Activated naive CD8-positive, alpha-beta T cell treated with anti-CD3 and anti-CD28 coated beads for 36 hours (primary cell): ENCODE results near the gene TSHZ3. TPM values are rescaled to one million over a fixed set of nuclear protein-coding genes. Genes with fewer than 3 reads are reported as not detected.

Source experiments
- DNase-seq: peaks from one replicate; pipeline ENCODE4 v3.0.0; 2021
- H3K27ac Mint-ChIP-seq: one replicate; pipeline ENCODE4 v1.8.0; 2022; ENCODE audit warnings: mild to moderate bottlenecking, moderate library complexity, mixed read lengths
- H3K27me3 Mint-ChIP-seq: one replicate; pipeline ENCODE4 v1.8.0; 2022; ENCODE audit warnings: mild to moderate bottlenecking, mixed read lengths
- H3K36me3 Mint-ChIP-seq: one replicate; pipeline ENCODE4 v1.8.0; 2021; ENCODE audit warnings: mild to moderate bottlenecking, mixed read lengths
- H3K4me1 Mint-ChIP-seq: one replicate; pipeline ENCODE4 v1.8.0; 2021; ENCODE audit warnings: mixed read lengths
- H3K4me3 Mint-ChIP-seq: one replicate; pipeline ENCODE4 v1.8.0; 2022; ENCODE audit warnings: mild to moderate bottlenecking, moderate library complexity, mixed read lengths
- H3K9me3 Mint-ChIP-seq: one replicate; pipeline ENCODE4 v1.8.0; 2022; ENCODE audit warnings: mixed read lengths
- total RNA-seq, 2 experiments: library from RNA; stranded (reverse); gene quantifications; one replicate each; pipeline ENCODE4 v1.2.3, GENCODE V29; 2021

TSHZ3 gene
- total RNA-seq, 2 experiments from 2014 or later = 0.06 TPM

- Mint-ChIP-seq H3K4me3 (no peak overlapping the region), H3K27ac (no peak overlapping the region), H3K36me3 (no peaks in the 10 kb centered on the region), H3K9me3 (no peaks in the 10 kb centered on the region), H3K27me3 (peaks cover 15% of the 10 kb centered on the region), H3K4me1 (peaks cover 3% of the 10 kb centered on the region)
- no peak for DNase-seq
These were observed 32.9 kb downstream of the TSHZ3 start for GRCh38 chr19:31316201-31316951.

- no peak for DNase-seq
- Mint-ChIP-seq H3K36me3 (no peaks in the 10 kb centered on the region), H3K27ac (no peak overlapping the region), H3K9me3 (no peaks in the 10 kb centered on the region), H3K27me3 (peaks cover 15% of the 10 kb centered on the region), H3K4me3 (no peak overlapping the region), H3K4me1 (peaks cover 3% of the 10 kb centered on the region)
These were observed 33.6 kb downstream of the TSHZ3 start for GRCh38 chr19:31315652-31316051.

- Mint-ChIP-seq H3K4me1 (peaks cover 3% of the 10 kb centered on the region), H3K4me3 (no peak overlapping the region), H3K36me3 (no peaks in the 10 kb centered on the region), H3K27me3 (peaks cover 15% of the 10 kb centered on the region), H3K27ac (no peak overlapping the region), H3K9me3 (no peaks in the 10 kb centered on the region)
- no peak for DNase-seq
These were observed 34.2 kb downstream of the TSHZ3 start for GRCh38 chr19:31314849-31315629.

- Mint-ChIP-seq H3K27ac (no peak overlapping the region), H3K27me3 (peaks cover 15% of the 10 kb centered on the region), H3K9me3 (no peaks in the 10 kb centered on the region), H3K36me3 (no peaks in the 10 kb centered on the region), H3K4me3 (no peak overlapping the region), H3K4me1 (peaks cover 3% of the 10 kb centered on the region)
- no peak for DNase-seq
These were observed 35.1 kb downstream of the TSHZ3 start for GRCh38 chr19:31314156-31314555.

- Mint-ChIP-seq H3K36me3 (no peaks in the 10 kb centered on the region), H3K27me3 (peaks cover 15% of the 10 kb centered on the region), H3K4me1 (peaks cover 3% of the 10 kb centered on the region), H3K4me3 (no peak overlapping the region), H3K9me3 (no peaks in the 10 kb centered on the region), H3K27ac (no peak overlapping the region)
- DNase-seq = no peak
These were observed 35.8 kb downstream of the TSHZ3 start for GRCh38 chr19:31313291-31314030.

GRCh38 chr19:31312677-31313244, 36.5 kb downstream of the TSHZ3 start:
- Mint-ChIP-seq H3K9me3 (no peaks in the 10 kb centered on the region), H3K4me1 (peaks cover 3% of the 10 kb centered on the region), H3K27ac (no peak overlapping the region), H3K27me3 (peaks cover 15% of the 10 kb centered on the region), H3K4me3 (no peak overlapping the region), H3K36me3 (no peaks in the 10 kb centered on the region)
- no peak for DNase-seq

- no peak overlapping the region for H3K4me3 Mint-ChIP-seq
- peaks cover 15% of the 10 kb centered on the region for H3K27me3 Mint-ChIP-seq
- no peak overlapping the region for H3K27ac Mint-ChIP-seq
- DNase-seq = peak; percentile 46
- no peaks in the 10 kb centered on the region for H3K9me3 Mint-ChIP-seq
- no peaks in the 10 kb centered on the region for H3K36me3 Mint-ChIP-seq
- peaks cover 3% of the 10 kb centered on the region for H3K4me1 Mint-ChIP-seq
These were observed 37.1 kb downstream of the TSHZ3 start for GRCh38 chr19:31312009-31312676.

GRCh38 chr19:31310432-31311133, 38.7 kb downstream of the TSHZ3 start:
- no peaks in the 10 kb centered on the region for H3K9me3 Mint-ChIP-seq
- H3K4me3 Mint-ChIP-seq = no peak overlapping the region
- H3K36me3 Mint-ChIP-seq = no peaks in the 10 kb centered on the region
- DNase-seq = no peak
- no peak overlapping the region for H3K27ac Mint-ChIP-seq
- peaks cover 12% of the 10 kb centered on the region for H3K27me3 Mint-ChIP-seq
- peaks cover 3% of the 10 kb centered on the region for H3K4me1 Mint-ChIP-seq

- peaks cover 3% of the 10 kb centered on the region for H3K4me1 Mint-ChIP-seq
- no peak overlapping the region for H3K4me3 Mint-ChIP-seq
- H3K9me3 Mint-ChIP-seq = no peaks in the 10 kb centered on the region
- peaks cover 4% of the 10 kb centered on the region for H3K27me3 Mint-ChIP-seq
- DNase-seq = no peak
- H3K27ac Mint-ChIP-seq = no peak overlapping the region
- no peaks in the 10 kb centered on the region for H3K36me3 Mint-ChIP-seq
These were observed 40.5 kb downstream of the TSHZ3 start for GRCh38 chr19:31308781-31309180.

- no peak for DNase-seq
- no peaks in the 10 kb centered on the region for H3K36me3 Mint-ChIP-seq
- peaks cover 7% of the 10 kb centered on the region for H3K27me3 Mint-ChIP-seq
- H3K9me3 Mint-ChIP-seq = no peaks in the 10 kb centered on the region
- no peak overlapping the region for H3K4me3 Mint-ChIP-seq
- no peak overlapping the region for H3K27ac Mint-ChIP-seq
- H3K4me1 Mint-ChIP-seq = peaks cover 3% of the 10 kb centered on the region
These were observed 42.1 kb downstream of the TSHZ3 start for GRCh38 chr19:31307071-31307669.

GRCh38 chr19:31306006-31306753, 43.1 kb downstream of the TSHZ3 start:
- Mint-ChIP-seq H3K27ac (no peak overlapping the region), H3K4me1 (no peaks in the 10 kb centered on the region), H3K4me3 (no peak overlapping the region), H3K36me3 (no peaks in the 10 kb centered on the region), H3K9me3 (no peaks in the 10 kb centered on the region), H3K27me3 (peaks cover 7% of the 10 kb centered on the region)
- no peak for DNase-seq

GRCh38 chr19:31304831-31305312, 44.4 kb downstream of the TSHZ3 start:
- Mint-ChIP-seq H3K27ac (no peak overlapping the region), H3K9me3 (no peaks in the 10 kb centered on the region), H3K4me3 (no peak overlapping the region), H3K4me1 (no peaks in the 10 kb centered on the region), H3K36me3 (no peaks in the 10 kb centered on the region), H3K27me3 (peaks cover 7% of the 10 kb centered on the region)
- DNase-seq = no peak

- H3K36me3 Mint-ChIP-seq = no peaks in the 10 kb centered on the region
- DNase-seq = no peak
These were observed 45.9 kb downstream of the TSHZ3 start for GRCh38 chr19:31303262-31303815.

More at GRCh38 chr19:31303262-31303815, 45.9 kb downstream of the TSHZ3 start:
- H3K9me3 Mint-ChIP-seq = no peaks in the 10 kb centered on the region
- no peak overlapping the region for H3K4me3 Mint-ChIP-seq
- H3K27ac Mint-ChIP-seq = no peak overlapping the region
- H3K4me1 Mint-ChIP-seq = no peaks in the 10 kb centered on the region
- peaks cover 7% of the 10 kb centered on the region for H3K27me3 Mint-ChIP-seq
